NT2/D1 (cell line): Measurements from ENCODE around the gene GRP.

Experiments
- DNase-seq: peaks from one replicate; pipeline ENCODE4 v3.0.0-alpha.2; 2011; ENCODE audit warnings: low read depth, low spot score
- H3K27me3 ChIP-seq: 2 replicates; pipeline ENCODE4 v1.6.0; 2011; ENCODE audit warnings: mild to moderate bottlenecking; ENCODE audit not compliant: insufficient read length, insufficient read depth
- H3K36me3 ChIP-seq: 2 replicates; pipeline ENCODE4 v1.6.1; 2011; ENCODE audit warnings: mild to moderate bottlenecking, low read length, mixed read lengths; ENCODE audit not compliant: insufficient read depth, insufficient read length
- H3K4me1 ChIP-seq: 2 replicates; pipeline ENCODE4 v1.5.1; 2011; ENCODE audit not compliant: insufficient read depth, insufficient read length
- H3K4me3 ChIP-seq: 2 replicates; pipeline ENCODE4 v1.5.1; 2011; ENCODE audit warnings: low read depth; ENCODE audit not compliant: insufficient read length
- H3K9ac ChIP-seq: 2 replicates; pipeline ENCODE4 v1.6.0; 2011; ENCODE audit warnings: low read depth; ENCODE audit not compliant: insufficient read length
- H3K9me3 ChIP-seq: 2 replicates; pipeline ENCODE4 v1.5.1; 2011; ENCODE audit warnings: mild to moderate bottlenecking, low read length; ENCODE audit not compliant: insufficient read depth
- SUZ12 ChIP-seq: IDR thresholded peaks from 2 replicates; pipeline ENCODE4 v1.6.1; 2011; ENCODE audit not compliant: insufficient read length, insufficient read depth; ENCODE audit errors: extremely low read depth
- YY1 ChIP-seq: IDR thresholded peaks from 2 replicates; pipeline ENCODE4 v1.6.1; 2011; ENCODE audit not compliant: insufficient read length, insufficient read depth
- ZNF274 ChIP-seq: IDR thresholded peaks from 2 replicates; pipeline ENCODE4 v1.6.1; 2011; ENCODE audit warnings: mild to moderate bottlenecking, low read depth, low read length

GRP gene

GRCh38 chr18:59196161-59196725, 23.7 kb upstream of the GRP start:
- no peaks in the 10 kb centered on the region for H3K27me3 ChIP-seq
- no peak for TF ChIP-seq SUZ12
- TF ChIP-seq ZNF274: no peak
- no peak for DNase-seq
- peaks cover 3% of the 10 kb centered on the region for H3K4me1 ChIP-seq
- no peak overlapping the region for H3K4me3 ChIP-seq
- no peak overlapping the region for H3K9ac ChIP-seq
- H3K36me3 ChIP-seq: no peaks in the 10 kb centered on the region
- no peaks in the 10 kb centered on the region for H3K9me3 ChIP-seq

- Histone ChIP-seq H3K4me3 (no peak overlapping the region), H3K4me1 (peaks cover 3% of the 10 kb centered on the region), H3K27me3 (no peaks in the 10 kb centered on the region), H3K9ac (no peak overlapping the region), H3K36me3 (no peaks in the 10 kb centered on the region), H3K9me3 (peaks cover 12% of the 10 kb centered on the region; the same call in 1 of the 2 replicates)
- DNase-seq: no peak
- no peak for TF ChIP-seq ZNF274
- TF ChIP-seq SUZ12: no peak
- no peak for TF ChIP-seq YY1
Observed at GRCh38 chr18:59197636-59198035, 22.3 kb upstream of the GRP start.

- H3K9me3 ChIP-seq: peaks cover 12% of the 10 kb centered on the region; the same call in 1 of the 2 replicates
- DNase-seq: no peak
- no peaks in the 10 kb centered on the region for H3K36me3 ChIP-seq
- peaks cover 3% of the 10 kb centered on the region for H3K4me1 ChIP-seq
- H3K4me3 ChIP-seq: no peak overlapping the region
- H3K9ac ChIP-seq: no peak overlapping the region
- no peaks in the 10 kb centered on the region for H3K27me3 ChIP-seq
- TF ChIP-seq SUZ12: no peak
- no peak for TF ChIP-seq ZNF274
Observed at GRCh38 chr18:59198215-59198614, 21.7 kb upstream of the GRP start.

- no peak for DNase-seq
- Histone ChIP-seq H3K36me3 (no peaks in the 10 kb centered on the region), H3K9me3 (peaks cover 12% of the 10 kb centered on the region; the same call in 1 of the 2 replicates), H3K4me3 (no peak overlapping the region), H3K9ac (no peak overlapping the region), H3K27me3 (no peaks in the 10 kb centered on the region), H3K4me1 (peaks cover 3% of the 10 kb centered on the region)
- no peak for TF ChIP-seq ZNF274
Observed at GRCh38 chr18:59200787-59201186, 19.2 kb upstream of the GRP start.

GRCh38 chr18:59202258-59202820, 17.6 kb upstream of the GRP start:
- no peaks in the 10 kb centered on the region for H3K4me1 ChIP-seq
- no peak overlapping the region for H3K4me3 ChIP-seq
- peaks cover 12% of the 10 kb centered on the region; the same call in 1 of the 2 replicates for H3K9me3 ChIP-seq
- H3K36me3 ChIP-seq: no peaks in the 10 kb centered on the region
- no peak overlapping the region for H3K9ac ChIP-seq
- no peaks in the 10 kb centered on the region for H3K27me3 ChIP-seq
- no peak for DNase-seq
- TF ChIP-seq YY1 (no peak), ZNF274 (no peak), SUZ12 (no peak)

GRCh38 chr18:59207506-59207905, 12.5 kb upstream of the GRP start:
- no peak overlapping the region for H3K4me3 ChIP-seq
- H3K36me3 ChIP-seq: no peaks in the 10 kb centered on the region
- TF ChIP-seq SUZ12 (no peak), ZNF274 (no peak), YY1 (no peak)
- no peaks in the 10 kb centered on the region for H3K4me1 ChIP-seq
- no peaks in the 10 kb centered on the region for H3K27me3 ChIP-seq
- H3K9me3 ChIP-seq: peaks cover 2% of the 10 kb centered on the region; the same call in 1 of the 2 replicates
- H3K9ac ChIP-seq: no peak overlapping the region
- no peak for DNase-seq

- DNase-seq: no peak
- Histone ChIP-seq H3K4me1 (no peaks in the 10 kb centered on the region), H3K36me3 (no peaks in the 10 kb centered on the region), H3K4me3 (no peak overlapping the region), H3K9me3 (no peaks in the 10 kb centered on the region), H3K9ac (no peak overlapping the region), H3K27me3 (no peaks in the 10 kb centered on the region)
- TF ChIP-seq YY1 (no peak), SUZ12 (no peak), ZNF274 (no peak)
Observed at GRCh38 chr18:59208602-59209125, 11.3 kb upstream of the GRP start.

GRCh38 chr18:59210299-59210698, 9.7 kb upstream of the GRP start:
- Histone ChIP-seq H3K9ac (no peak overlapping the region), H3K9me3 (no peaks in the 10 kb centered on the region), H3K4me1 (no peaks in the 10 kb centered on the region), H3K27me3 (no peaks in the 10 kb centered on the region), H3K4me3 (no peak overlapping the region), H3K36me3 (no peaks in the 10 kb centered on the region)
- TF ChIP-seq SUZ12 (no peak), YY1 (no peak), ZNF274 (no peak)
- no peak for DNase-seq
